Measurements from ENCODE around the gene MMS22L. TPM values are rescaled to one million over a fixed set of nuclear protein-coding genes. Genes with fewer than 3 reads are reported as not detected.
A peak's percentile ranks its signal among the peaks of the same experiment; 100 is the strongest.

MMS22L gene
- total and polyA plus RNA-seq, 2 of the 4 experiments (the other 2 are of a cell fraction), result 6.1 to 18.6 TPM

DNA sequence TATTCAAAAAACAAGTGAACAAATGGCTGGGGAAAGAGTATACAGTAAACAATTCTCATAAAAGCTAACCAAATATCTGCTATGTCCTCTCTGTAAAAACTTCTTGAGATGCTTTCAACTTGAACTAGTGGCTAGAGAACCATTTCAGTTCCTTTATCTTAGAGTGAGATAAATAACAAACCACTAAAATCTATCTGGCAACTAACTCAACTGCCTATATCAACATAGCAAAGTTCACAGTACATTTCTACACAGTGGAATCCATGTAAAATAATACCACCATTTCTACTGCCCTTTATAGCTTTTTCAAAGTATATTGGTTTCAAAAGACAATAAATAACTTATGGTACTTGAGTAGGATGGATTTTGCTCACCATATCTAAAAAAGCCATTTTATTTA, 95.1 kb downstream of the MMS22L start:
- BruUV-seq (replicated peaks), result no TSS peak
- no peaks in the 10 kb centered on the region for H3K9me3 ChIP-seq (ENCODE audit: control insufficient read depth, insufficient read depth, low read length)
- H3K79me1 ChIP-seq (ENCODE audit: low read depth in 1 of 2, low read length in 2 of 2), result no peaks in the 10 kb centered on the region; a peak in 3 of 4 replicates
- no peak overlapping the region for H3K9ac ChIP-seq (ENCODE audit: low read depth, low read length)
- no peak overlapping the region for H2AFZ ChIP-seq (replicated peaks; ENCODE audit: low read length, poor library complexity)
- H3K4me2 ChIP-seq (ENCODE audit: low read depth, low read length), result no peak overlapping the region
- H4K91ac ChIP-seq (ENCODE audit: insufficient read depth, low read depth, low read length), result no peak overlapping the region
- no peak overlapping the region for H3K18ac ChIP-seq (ENCODE audit: low read depth, low read length)
- no peaks in the 10 kb centered on the region for H4K20me1 ChIP-seq (ENCODE audit: insufficient read depth, low read length)
- no peak overlapping the region for H3K56ac ChIP-seq (ENCODE audit: extremely low read depth, insufficient read depth, low read length)
- no peak overlapping the region for H3K27ac ChIP-seq (ENCODE audit: insufficient read depth, low read length)
- no peaks in the 10 kb centered on the region for H3K27me3 ChIP-seq (ENCODE audit: control insufficient read depth, insufficient read depth, low read length)
- H3K14ac ChIP-seq (replicated peaks; ENCODE audit: low read depth, low read length), result no peak overlapping the region
- intact Hi-C loops (cut with micrococcal nuclease) (loop anchor here (2.0 to 5.0 kb wide), 2 partner anchors 95 to 309 kb away; partner anchors contain the start of gene MMS22L), dilution Hi-C loops (cut with HindIII; ENCODE audit: low sequenced_read_pairs, unreplicated experiment) (no loop called here), in situ Hi-C loops (cut with MboI; ENCODE audit: low sequenced_read_pairs) (no loop called here)
- no peak overlapping the region for H3K4me3 ChIP-seq (ENCODE audit: insufficient read depth, low read depth, low read length)
- TF ChIP-seq RCOR1 (IDR thresholded peaks at IDR 0.05; ENCODE audit: insufficient replicate concordance, low read length) (no peak), MAFK (IDR thresholded peaks at IDR 0.05; ENCODE audit: low read depth, low read length) (no peak), RAD21 (IDR thresholded peaks at IDR 0.05; ENCODE audit: low read length) (no peak), CHD1 (IDR thresholded peaks at IDR 0.05; ENCODE audit: low read depth, low read length) (no peak), USF2 (IDR thresholded peaks at IDR 0.05; ENCODE audit: low read depth, low read length) (no peak), SMC3 (IDR thresholded peaks at IDR 0.05; ENCODE audit: low read depth, low read length) (no peak), MXI1 (IDR thresholded peaks at IDR 0.05; ENCODE audit: borderline replicate concordance, low read depth, low read length) (no peak)
- TF ChIP-seq, protein P1, sequence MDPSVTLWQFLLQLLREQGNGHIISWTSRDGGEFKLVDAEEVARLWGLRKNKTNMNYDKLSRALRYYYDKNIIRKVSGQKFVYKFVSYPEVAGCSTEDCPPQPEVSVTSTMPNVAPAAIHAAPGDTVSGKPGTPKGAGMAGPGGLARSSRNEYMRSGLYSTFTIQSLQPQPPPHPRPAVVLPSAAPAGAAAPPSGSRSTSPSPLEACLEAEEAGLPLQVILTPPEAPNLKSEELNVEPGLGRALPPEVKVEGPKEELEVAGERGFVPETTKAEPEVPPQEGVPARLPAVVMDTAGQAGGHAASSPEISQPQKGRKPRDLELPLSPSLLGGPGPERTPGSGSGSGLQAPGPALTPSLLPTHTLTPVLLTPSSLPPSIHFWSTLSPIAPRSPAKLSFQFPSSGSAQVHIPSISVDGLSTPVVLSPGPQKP (IDR thresholded peaks at IDR 0.05; ENCODE audit: borderline replicate concordance, low read depth, low read length), result no peak
- H3K4me1 ChIP-seq (ENCODE audit: control insufficient read depth, insufficient read depth, low read length), result peaks cover 2% of the 10 kb centered on the region; the same call in 1 of the 2 replicates
- ATAC-seq (ENCODE audit: low read depth) (peak; percentile 36; the same call in 1 of the 2 replicates), DNase-seq (peak; percentile 28)
- CTCF ChIA-PET, result interaction anchor here (0.9 kb wide), 1 partner anchor 27 kb away, joined by 3 read pairs; no protein-coding TSS in a partner anchor
- H2BK5ac ChIP-seq (ENCODE audit: low read depth, low read length, poor library complexity, severe bottlenecking), result peak overlapping the region; percentile 30
- no peak overlapping the region for H3K23ac ChIP-seq (ENCODE audit: low read depth, low read length)
- no peak overlapping the region for H2BK20ac ChIP-seq (ENCODE audit: low read depth, low read length)
- H3K9me1 ChIP-seq (ENCODE audit: insufficient read depth, low read length), result 0 out of 2 replicates have a peak, but pooled peaks cover 3% of the 10 kb centered on the region
- no peak overlapping the region for H4K8ac ChIP-seq (ENCODE audit: low read depth in 2 of 2, low read length in 2 of 2)
- no peak overlapping the region for H2AK5ac ChIP-seq (ENCODE audit: low read depth, low read length)
- H3K4ac ChIP-seq (ENCODE audit: low read depth, low read length), result no peak overlapping the region
- no peak overlapping the region for H2AK9ac ChIP-seq (replicated peaks; ENCODE audit: low read depth, low read length, poor library complexity)
- no peak overlapping the region for H2BK15ac ChIP-seq (ENCODE audit: low read depth, low read length)
- no peak overlapping the region for H4K5ac ChIP-seq (ENCODE audit: low read depth, low read length)
- no peak overlapping the region for H2BK120ac ChIP-seq (ENCODE audit: low read depth, low read length)
- H3K36me3 ChIP-seq (ENCODE audit: control insufficient read depth, insufficient read depth, low read length), result no peaks in the 10 kb centered on the region
- POLR2A ChIA-PET (ENCODE audit: unreplicated experiment), result no interaction called here
